Measurements from ENCODE around the gene ST6GAL1. TPM values are rescaled to one million over a fixed set of nuclear protein-coding genes. Genes with fewer than 3 reads are reported as not detected.

Gene ST6GAL1
- total RNA-seq, 1 experiment from 2014 or later = 25.6 TPM

DNA sequence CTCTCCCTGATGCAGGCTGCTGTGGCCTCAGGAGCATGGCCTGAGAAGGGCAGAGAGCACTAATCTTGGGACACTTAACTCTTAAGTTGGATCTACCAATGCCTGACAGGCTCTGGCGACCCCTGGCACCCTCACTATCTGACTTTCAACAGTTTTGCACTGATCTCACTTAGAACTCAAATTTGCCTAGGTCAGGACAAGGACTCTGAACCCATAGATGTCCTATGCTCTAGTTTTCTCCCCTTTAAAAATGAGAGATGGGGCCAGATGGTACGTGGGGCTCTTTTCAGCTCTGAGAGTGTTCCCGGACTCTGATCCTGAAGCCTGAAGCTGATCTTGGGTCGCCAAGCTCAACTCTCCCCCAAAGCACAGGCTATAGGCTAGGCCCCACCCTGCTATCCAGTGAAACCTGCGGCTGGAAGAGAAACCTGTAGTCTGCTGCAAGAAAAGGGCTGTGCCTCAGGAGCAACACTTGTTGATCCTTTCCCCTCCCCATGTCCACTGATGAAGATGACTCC is 143.3 kb downstream of the ST6GAL1 start:
- H3K79me2 ChIP-seq (ENCODE audit: low read depth) = no peaks in the 10 kb centered on the region
- POLR2A ChIA-PET (ENCODE audit: unreplicated experiment) = no interaction called here
- H4K20me1 ChIP-seq (ENCODE audit: insufficient read depth) = no peaks in the 10 kb centered on the region
- no peaks in the 10 kb centered on the region for H3K36me3 ChIP-seq (ENCODE audit: low read depth)
- no peaks in the 10 kb centered on the region for H3K27me3 ChIP-seq (ENCODE audit: insufficient read depth, low read depth)
- H3K4me3 ChIP-seq = no peak overlapping the region
- no peak overlapping the region for H3K4me2 ChIP-seq
- TF ChIP-seq, protein P1, sequence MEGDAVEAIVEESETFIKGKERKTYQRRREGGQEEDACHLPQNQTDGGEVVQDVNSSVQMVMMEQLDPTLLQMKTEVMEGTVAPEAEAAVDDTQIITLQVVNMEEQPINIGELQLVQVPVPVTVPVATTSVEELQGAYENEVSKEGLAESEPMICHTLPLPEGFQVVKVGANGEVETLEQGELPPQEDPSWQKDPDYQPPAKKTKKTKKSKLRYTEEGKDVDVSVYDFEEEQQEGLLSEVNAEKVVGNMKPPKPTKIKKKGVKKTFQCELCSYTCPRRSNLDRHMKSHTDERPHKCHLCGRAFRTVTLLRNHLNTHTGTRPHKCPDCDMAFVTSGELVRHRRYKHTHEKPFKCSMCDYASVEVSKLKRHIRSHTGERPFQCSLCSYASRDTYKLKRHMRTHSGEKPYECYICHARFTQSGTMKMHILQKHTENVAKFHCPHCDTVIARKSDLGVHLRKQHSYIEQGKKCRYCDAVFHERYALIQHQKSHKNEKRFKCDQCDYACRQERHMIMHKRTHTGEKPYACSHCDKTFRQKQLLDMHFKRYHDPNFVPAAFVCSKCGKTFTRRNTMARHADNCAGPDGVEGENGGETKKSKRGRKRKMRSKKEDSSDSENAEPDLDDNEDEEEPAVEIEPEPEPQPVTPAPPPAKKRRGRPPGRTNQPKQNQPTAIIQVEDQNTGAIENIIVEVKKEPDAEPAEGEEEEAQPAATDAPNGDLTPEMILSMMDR (conservative IDR thresholded peaks at IDR 0.05) = no peak
- no peak for TF ChIP-seq EZH2 (IDR thresholded peaks at IDR 0.05; ENCODE audit: low read depth)
- H3K9me2 ChIP-seq (ENCODE audit: insufficient read depth) = no peaks in the 10 kb centered on the region
- intact Hi-C loops (cut with micrococcal nuclease; ENCODE audit: unreplicated experiment) = no loop called here
- no peak for DNase-seq
- BruUV-seq (replicated peaks) = no TSS peak
- H2AFZ ChIP-seq = no peak overlapping the region
- no peaks in the 10 kb centered on the region for H3F3A ChIP-seq (ENCODE audit: insufficient read depth, low read depth)
- CTCF ChIA-PET = no interaction called here
- peaks cover 6% of the 10 kb centered on the region; the same call in 1 of the 2 replicates for H3K9me3 ChIP-seq (ENCODE audit: insufficient read depth, low read depth)
- H3K4me1 ChIP-seq (replicated peaks; ENCODE audit: insufficient read depth) = no peaks in the 10 kb centered on the region
- H3K27ac ChIP-seq = no peak overlapping the region

DNA sequence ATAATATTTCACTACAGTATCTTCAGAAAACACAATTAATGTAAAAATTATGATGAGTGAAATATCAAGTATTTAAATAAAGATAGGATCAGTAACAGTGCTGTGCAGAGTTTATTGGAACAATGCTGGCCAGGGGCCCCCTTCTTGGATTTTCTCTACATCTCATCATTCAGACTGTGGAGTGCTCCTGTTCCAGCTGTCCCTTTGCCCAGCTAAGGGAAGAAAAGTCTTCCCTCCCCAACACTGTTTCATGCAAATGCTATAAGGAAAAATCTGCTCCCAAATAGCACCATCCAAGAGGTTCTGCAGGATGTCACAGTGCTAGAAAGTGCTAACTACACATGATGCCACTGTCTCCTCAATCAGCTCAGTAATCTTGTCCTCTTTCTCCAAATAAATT is 144.5 kb downstream of the ST6GAL1 start:
- CTCF ChIA-PET = no interaction called here

DNA sequence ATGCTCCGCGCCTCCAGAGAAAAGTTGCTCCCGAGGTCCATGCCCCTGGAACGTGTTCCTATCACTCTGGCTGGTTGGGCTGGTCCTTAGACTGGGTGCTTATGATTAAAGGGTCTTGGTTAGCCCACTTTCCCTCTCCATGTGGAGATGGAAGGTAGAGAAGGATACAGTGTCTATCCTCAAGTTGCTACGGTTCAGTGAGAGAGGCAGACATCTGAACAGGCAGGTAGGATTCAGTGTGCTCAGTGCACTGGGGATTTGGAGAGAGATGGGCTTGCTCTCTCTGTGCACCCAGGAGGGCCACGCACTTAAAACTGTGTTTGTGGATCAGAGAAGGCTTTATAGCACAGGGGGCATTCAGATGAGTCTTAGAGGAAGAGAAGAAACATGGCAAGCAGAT is 146.0 kb downstream of the ST6GAL1 start:
- CTCF ChIA-PET = no interaction called here
- Histone ChIP-seq H3F3A (ENCODE audit: insufficient read depth, low read depth) (no peaks in the 10 kb centered on the region), H3K36me3 (ENCODE audit: low read depth) (no peaks in the 10 kb centered on the region), H3K9me3 (ENCODE audit: insufficient read depth, low read depth) (no peaks in the 10 kb centered on the region), H3K9me2 (ENCODE audit: insufficient read depth) (no peaks in the 10 kb centered on the region), H3K4me3 (no peak overlapping the region), H2AFZ (no peak overlapping the region), H4K20me1 (ENCODE audit: insufficient read depth) (no peaks in the 10 kb centered on the region), H3K4me2 (no peak overlapping the region), H3K79me2 (ENCODE audit: low read depth) (no peaks in the 10 kb centered on the region), H3K4me1 (replicated peaks; ENCODE audit: insufficient read depth) (no peaks in the 10 kb centered on the region), H3K27me3 (ENCODE audit: insufficient read depth, low read depth) (no peaks in the 10 kb centered on the region), H3K27ac (no peak overlapping the region)
- no peak for DNase-seq
- BruUV-seq (replicated peaks) = no TSS peak
- intact Hi-C loops (cut with micrococcal nuclease; ENCODE audit: unreplicated experiment) = no loop called here
- TF ChIP-seq, protein P1 (conservative IDR thresholded peaks at IDR 0.05) = no peak
- TF ChIP-seq EZH2 (IDR thresholded peaks at IDR 0.05; ENCODE audit: low read depth) = no peak
- POLR2A ChIA-PET (ENCODE audit: unreplicated experiment) = no interaction called here

More for the DNA sequence above, 144.5 kb downstream of the ST6GAL1 start:
- H3K36me3 ChIP-seq (ENCODE audit: low read depth) = no peaks in the 10 kb centered on the region
- TF ChIP-seq, protein P1 (conservative IDR thresholded peaks at IDR 0.05) = no peak
- TF ChIP-seq EZH2 (IDR thresholded peaks at IDR 0.05; ENCODE audit: low read depth) = no peak
- no peaks in the 10 kb centered on the region for H3K4me1 ChIP-seq (replicated peaks; ENCODE audit: insufficient read depth)
- H3K4me2 ChIP-seq = no peak overlapping the region
- intact Hi-C loops (cut with micrococcal nuclease; ENCODE audit: unreplicated experiment) = no loop called here
- H4K20me1 ChIP-seq (ENCODE audit: insufficient read depth) = no peaks in the 10 kb centered on the region
- POLR2A ChIA-PET (ENCODE audit: unreplicated experiment) = no interaction called here
- no peaks in the 10 kb centered on the region for H3K9me2 ChIP-seq (ENCODE audit: insufficient read depth)
- no peak overlapping the region for H2AFZ ChIP-seq
- H3K27ac ChIP-seq = no peak overlapping the region
- no TSS peak for BruUV-seq (replicated peaks)
- no peaks in the 10 kb centered on the region for H3K27me3 ChIP-seq (ENCODE audit: insufficient read depth, low read depth)
- no peaks in the 10 kb centered on the region for H3K79me2 ChIP-seq (ENCODE audit: low read depth)
- no peak for DNase-seq
- no peaks in the 10 kb centered on the region for H3F3A ChIP-seq (ENCODE audit: insufficient read depth, low read depth)
- peaks cover 2% of the 10 kb centered on the region; the same call in 1 of the 2 replicates for H3K9me3 ChIP-seq (ENCODE audit: insufficient read depth, low read depth)
- no peak overlapping the region for H3K4me3 ChIP-seq

All from PC-9 (cell line).